Gastroesophageal sphincter (tissue), 4 donors: ENCODE data around the gene DKK2. TPM values are rescaled to one million over a fixed set of nuclear protein-coding genes. Genes with fewer than 3 reads are reported as not detected.

Source experiments
- ATAC-seq: fragments of 150-250 bp; one replicate; pipeline ENCODE4 v1.9.1; 2016; ENCODE audit warnings: mild to moderate bottlenecking, moderate library complexity
- H3K27ac ChIP-seq, 4 donors: fragments of 200-600 bp; sonication (generic) in 3 of 4; 1 replicate in 3 of 4; 2 replicates in 1 of 4; pipeline ENCODE4 v1.5.1; 2016 to 2019
- H3K27me3 ChIP-seq: fragments of 200-600 bp; sonication (generic); one replicate; pipeline ENCODE4 v1.5.1; 2019
- H3K36me3 ChIP-seq, 2 donors: fragments of 200-600 bp; sonication (generic); one replicate each; pipeline ENCODE4 v1.5.1; 2019; ENCODE audit warnings: control low read depth in 1 of 2
- H3K4me1 ChIP-seq, 3 donors: fragments of 200-600 bp; sonication (generic); 1 replicate in 2 of 3; 2 replicates in 1 of 3; pipeline ENCODE4 v1.5.1; 2016 to 2019; ENCODE audit warnings: control low read depth in 2 of 3
- H3K4me3 ChIP-seq, 2 donors: fragments of 200-600 bp; sonication (generic); one replicate each; pipeline ENCODE4 v1.5.1; 2019; ENCODE audit warnings: mild to moderate bottlenecking in 1 of 2, moderate library complexity in 1 of 2
- H3K9me3 ChIP-seq, 3 donors: fragments of 200-600 bp; sonication (generic); one replicate each; pipeline ENCODE4 v1.5.1; 2017 to 2019; ENCODE audit warnings: control low read depth in 2 of 3
- CTCF ChIP-seq, 4 experiments: fragments of 200-600 bp in 2 of 4; fragments of 450-650 bp in 2 of 4; sonication (generic) in 1 of 4; IDR thresholded peaks; one replicate each; pipeline ENCODE4 v1.5.1; 2017 to 2019; ENCODE audit warnings: antibody characterized with exemption in 4 of 4, mild to moderate bottlenecking in 2 of 4, moderate library complexity in 2 of 4
- EP300 ChIP-seq: sonication (generic); formaldehyde crosslinking; IDR thresholded peaks from one replicate; pipeline ENCODE4 v1.6.1; 2017; ENCODE audit warnings: antibody characterized with exemption, mild to moderate bottlenecking
- POLR2A ChIP-seq, 2 donors: fragments of 450-650 bp; IDR thresholded peaks; one replicate each; pipeline ENCODE4 v1.6.1; 2017; ENCODE audit warnings: antibody characterized with exemption in 2 of 2, mild to moderate bottlenecking in 2 of 2, moderate library complexity in 1 of 2
- POLR2AphosphoS5 ChIP-seq: sonication (generic); formaldehyde crosslinking; IDR thresholded peaks from one replicate; pipeline ENCODE4 v1.6.1; 2017; ENCODE audit warnings: antibody characterized with exemption
- WGBS, 2 donors: methylation state at CpG; one replicate each; pipeline ENCODE4 v1.1.5; 2018; ENCODE audit warnings: low coverage in 1 of 2; 5-methylcytosine and 5-hydroxymethylcytosine counted together
- total RNA-seq, 4 donors: library from RNA; depleted of rRNA; stranded (reverse); fragments of >200 nt; gene quantifications; one replicate each; pipeline ENCODE4 v1.1.0, GENCODE V29; 2016

DKK2 gene
- total RNA-seq, 4 donors from 2014 or later: 0.27 to 1.8 (median 0.27) TPM; not detected in 1

DNA sequence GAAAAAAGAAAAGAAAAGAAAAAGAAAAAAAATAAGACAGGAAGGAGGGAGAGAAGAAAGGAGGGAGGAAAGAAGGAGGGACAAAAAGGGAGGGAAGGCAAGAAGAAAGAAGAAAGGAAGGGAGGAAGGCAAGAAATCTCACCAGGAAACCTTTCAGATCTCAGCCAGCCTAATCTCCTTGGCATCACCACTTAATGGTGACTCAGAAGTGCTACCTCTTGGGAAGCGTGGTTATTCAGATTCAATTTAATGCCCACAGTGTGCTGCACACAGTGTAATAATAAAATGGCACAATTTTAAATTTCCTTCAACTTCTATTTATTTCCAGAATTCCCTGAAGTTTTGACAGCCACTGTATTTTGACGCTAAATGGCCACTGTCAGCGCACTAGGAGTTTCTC lies 50.3 kb downstream of the DKK2 start:
- Histone ChIP-seq H3K27ac (no peak overlapping the region), H3K4me3 (no peak overlapping the region), H3K27me3 (no peaks in the 10 kb centered on the region), H3K9me3 (no peaks in the 10 kb centered on the region), H3K36me3 (no peaks in the 10 kb centered on the region), H3K4me1 (no peaks in the 10 kb centered on the region)
- 82 to 85% methylated on average over 3 of the region's 3 CpGs for WGBS, 2 donors
- TF ChIP-seq CTCF (IDR thresholded peaks at IDR 0.05) (no peak), POLR2A (IDR thresholded peaks at IDR 0.05) (no peak), POLR2AphosphoS5 (no peak), EP300 (no peak)
- ATAC-seq: no peak

GRCh38 chr4:106982711-106983211 lies 53.4 kb downstream of the DKK2 start:
- Histone ChIP-seq H3K36me3 (no peaks in the 10 kb centered on the region), H3K4me1 (no peaks in the 10 kb centered on the region), H3K27me3 (no peaks in the 10 kb centered on the region), H3K27ac (no peak overlapping the region), H3K4me3 (no peak overlapping the region), H3K9me3 (no peaks in the 10 kb centered on the region)
- WGBS, 2 donors: 94% methylated on average over 1 of the region's 1 CpG; no CpG with 5 or more reads in 1 of the 2 donors
- no peak for TF ChIP-seq EP300
- TF ChIP-seq CTCF (IDR thresholded peaks at IDR 0.05): no peak
- TF ChIP-seq POLR2AphosphoS5: no peak
- TF ChIP-seq POLR2A (IDR thresholded peaks at IDR 0.05): no peak
- no peak for ATAC-seq

GRCh38 chr4:106981431-106981830 lies 54.7 kb downstream of the DKK2 start:
- no peak for TF ChIP-seq EP300
- no peak for TF ChIP-seq POLR2AphosphoS5
- no peak for TF ChIP-seq POLR2A (IDR thresholded peaks at IDR 0.05)
- no peak for TF ChIP-seq CTCF (IDR thresholded peaks at IDR 0.05)
- Histone ChIP-seq H3K9me3 (no peaks in the 10 kb centered on the region), H3K4me3 (no peak overlapping the region), H3K4me1 (no peaks in the 10 kb centered on the region), H3K27me3 (no peaks in the 10 kb centered on the region), H3K36me3 (no peaks in the 10 kb centered on the region), H3K27ac (no peak overlapping the region)
- ATAC-seq: no peak

DNA sequence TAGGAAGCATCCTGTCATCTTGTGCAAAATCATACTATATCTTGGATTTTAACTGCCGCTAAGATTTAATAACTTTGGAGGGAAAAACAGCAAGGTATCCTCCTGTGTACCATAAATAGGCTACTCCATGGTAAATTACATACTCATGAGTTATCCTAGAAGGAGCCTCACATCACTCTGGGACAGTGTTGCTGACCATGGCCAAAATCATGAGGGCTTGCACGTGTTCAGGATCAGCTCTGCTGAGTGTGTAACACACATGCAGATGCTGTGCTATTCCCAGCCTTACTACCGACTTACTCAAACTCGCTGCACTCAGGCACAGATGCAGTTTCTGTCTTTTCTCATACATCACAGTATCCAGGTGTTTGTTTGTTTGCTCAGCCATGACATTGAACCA lies 56.6 kb downstream of the DKK2 start:
- TF ChIP-seq POLR2AphosphoS5: no peak
- TF ChIP-seq EP300: no peak
- no peak for TF ChIP-seq POLR2A (IDR thresholded peaks at IDR 0.05)
- TF ChIP-seq CTCF (IDR thresholded peaks at IDR 0.05): no peak
- H3K36me3 ChIP-seq: no peaks in the 10 kb centered on the region
- no peak for ATAC-seq
- H3K27ac ChIP-seq: no peak overlapping the region
- no peaks in the 10 kb centered on the region for H3K27me3 ChIP-seq
- H3K9me3 ChIP-seq: no peaks in the 10 kb centered on the region
- 76 to 81% methylated on average over 4 of the region's 4 CpGs for WGBS, 2 donors
- no peaks in the 10 kb centered on the region for H3K4me1 ChIP-seq
- no peak overlapping the region for H3K4me3 ChIP-seq

GRCh38 chr4:106978046-106978774 lies 57.9 kb downstream of the DKK2 start:
- no peak overlapping the region for H3K4me3 ChIP-seq
- H3K36me3 ChIP-seq: no peaks in the 10 kb centered on the region
- no peak overlapping the region for H3K27ac ChIP-seq
- no peaks in the 10 kb centered on the region for H3K27me3 ChIP-seq
- peaks cover 0 to 4% (median 0%) of the 10 kb centered on the region in 3 donors for H3K9me3 ChIP-seq
- TF ChIP-seq POLR2AphosphoS5 (no peak), POLR2A (IDR thresholded peaks at IDR 0.05) (no peak), CTCF (IDR thresholded peaks at IDR 0.05) (no peak)
- H3K4me1 ChIP-seq: no peaks in the 10 kb centered on the region
- WGBS, 2 donors: no CpG with 5 or more reads among the region's 14 CpGs
- ATAC-seq: no peak
